Endodermal cell (in vitro differentiated cells): ENCODE measurements around the gene AGAP2. TPM values are rescaled to one million over a fixed set of nuclear protein-coding genes. Genes with fewer than 3 reads are reported as not detected.

ENCODE experiments used
- DNase-seq: peaks from one replicate; pipeline ENCODE4 v3.0.0-alpha.2; 2017
- H3K27ac ChIP-seq: 2 replicates; pipeline ENCODE4 v1.5.1; 2013; ENCODE audit warnings: mild to moderate bottlenecking, low read depth, low read length, moderate library complexity
- H3K27me3 ChIP-seq: 2 replicates; pipeline ENCODE4 v1.6.1; 2013; ENCODE audit warnings: mild to moderate bottlenecking, low read length, moderate library complexity; ENCODE audit not compliant: insufficient read depth, control insufficient read depth, poor library complexity, severe bottlenecking
- H3K36me3 ChIP-seq: 2 replicates; pipeline ENCODE4 v1.7.0; 2013; ENCODE audit warnings: mild to moderate bottlenecking, low read length, moderate library complexity; ENCODE audit not compliant: control insufficient read depth, insufficient read depth
- H3K4me1 ChIP-seq: one replicate; pipeline ENCODE4 v1.7.0; 2013; ENCODE audit warnings: low read length; ENCODE audit not compliant: control insufficient read depth, insufficient read depth
- H3K4me3 ChIP-seq: 2 replicates; pipeline ENCODE4 v1.5.1; 2013; ENCODE audit warnings: mild to moderate bottlenecking, low read length, moderate library complexity
- H3K9ac ChIP-seq: 2 replicates; pipeline ENCODE4 v1.6.1; 2013; ENCODE audit warnings: mild to moderate bottlenecking, low read length, moderate library complexity; ENCODE audit not compliant: poor library complexity, severe bottlenecking; ENCODE audit errors: extremely low read depth
- H3K9me3 ChIP-seq: 2 replicates; pipeline ENCODE4 v1.6.1; 2013; ENCODE audit warnings: mild to moderate bottlenecking, low read length, moderate library complexity; ENCODE audit not compliant: control insufficient read depth
- H3K27ac Mint-ChIP-seq: 2 replicates; pipeline ENCODE4 v1.8.0; 2020; ENCODE audit warnings: mixed read lengths
- H3K27me3 Mint-ChIP-seq: 2 replicates; pipeline ENCODE4 v1.8.0; 2021; ENCODE audit warnings: mild to moderate bottlenecking, mixed read lengths; ENCODE audit not compliant: insufficient read depth
- H3K36me3 Mint-ChIP-seq: 2 replicates; pipeline ENCODE4 v1.8.0; 2020; ENCODE audit warnings: low read depth, mixed read lengths
- H3K4me1 Mint-ChIP-seq: 2 replicates; pipeline ENCODE4 v1.8.0; 2020; ENCODE audit warnings: mixed read lengths
- H3K4me3 Mint-ChIP-seq: 2 replicates; pipeline ENCODE4 v1.8.0; 2020; ENCODE audit warnings: mild to moderate bottlenecking, moderate library complexity, mixed read lengths
- H3K9me3 Mint-ChIP-seq: 2 replicates; pipeline ENCODE4 v1.8.0; 2020; ENCODE audit warnings: mild to moderate bottlenecking, mixed read lengths
- CTCF ChIP-seq: fragments of 200-600 bp; sonication (generic); conservative IDR thresholded peaks from 2 replicates; pipeline ENCODE4 v1.5.0; 2021; ENCODE audit warnings: antibody characterized with exemption, mild to moderate bottlenecking
- WGBS, 2 experiments: methylation state at CpG; one replicate each; pipeline versions ENCODE4 v1.1.5 to v1.1.7; 2013; ENCODE audit warnings: missing lambda C conversion rate in 2 of 2, mixed read lengths in 1 of 2; ENCODE audit not compliant: insufficient coverage in 1 of 2, insufficient read length in 1 of 2; 5-methylcytosine and 5-hydroxymethylcytosine counted together
- total RNA-seq, 2 donors: library from RNA; stranded (reverse); fragmentation: NEBNext Ultra II Directional in 1 of 2; extraction: Animal tissue kit (Norgen Biotek cat#: 25700) in 1 of 2; gene quantifications; 2 replicates in 1 of 2; 3 replicates in 1 of 2; pipeline ENCODE4 v1.2.1, GENCODE V29; 2021

The AGAP2 gene
- total RNA-seq, 2 donors from 2014 or later, result 0.44 TPM; not detected in 1

- H3K27ac ChIP-seq, result no peak overlapping the region
- H3K9ac ChIP-seq, result no peak overlapping the region
- 20 to 39% methylated on average over 1 to 10 of the region's 10 CpGs for WGBS, 2 experiments
- peaks cover 86% of the 10 kb centered on the region for H3K27me3 Mint-ChIP-seq
- H3K4me1 Mint-ChIP-seq, result peaks cover 8% of the 10 kb centered on the region
- no peaks in the 10 kb centered on the region for H3K36me3 Mint-ChIP-seq
- H3K4me3 ChIP-seq, result no peak overlapping the region
- no peak overlapping the region for H3K4me3 Mint-ChIP-seq
- TF ChIP-seq CTCF, result no peak
- H3K4me1 ChIP-seq, result no peaks in the 10 kb centered on the region
- no peaks in the 10 kb centered on the region for H3K9me3 ChIP-seq
- no peaks in the 10 kb centered on the region for H3K36me3 ChIP-seq
- H3K27me3 ChIP-seq, result peaks cover 93% of the 10 kb centered on the region
- no peak overlapping the region for H3K27ac Mint-ChIP-seq
- no peak for DNase-seq
- H3K9me3 Mint-ChIP-seq, result peaks cover 3% of the 10 kb centered on the region
These were observed 1.5 kb upstream of the AGAP2 start for GRCh38 chr12:57739914-57740538.

- Histone ChIP-seq H3K27ac (no peak overlapping the region), H3K4me3 (no peak overlapping the region), H3K9ac (no peak overlapping the region), H3K4me1 (no peaks in the 10 kb centered on the region), H3K27me3 (peaks cover 99% of the 10 kb centered on the region), H3K36me3 (no peaks in the 10 kb centered on the region), H3K9me3 (no peaks in the 10 kb centered on the region)
- H3K27me3 Mint-ChIP-seq, result peaks cover 92% of the 10 kb centered on the region
- no peak overlapping the region for H3K27ac Mint-ChIP-seq
- no peaks in the 10 kb centered on the region for H3K36me3 Mint-ChIP-seq
- 21% methylated on average over 7 of the region's 7 CpGs; no CpG with 5 or more reads in 1 of the 2 experiments for WGBS, 2 experiments
- no peaks in the 10 kb centered on the region for H3K9me3 Mint-ChIP-seq
- H3K4me3 Mint-ChIP-seq, result peak overlapping the region; percentile 45
- DNase-seq, result no peak
- TF ChIP-seq CTCF, result no peak
- peaks cover 8% of the 10 kb centered on the region for H3K4me1 Mint-ChIP-seq
These were observed 845 bp upstream of the AGAP2 start for GRCh38 chr12:57739387-57739786.

- Mint-ChIP-seq H3K9me3 (no peaks in the 10 kb centered on the region), H3K27me3 (peaks cover 94% of the 10 kb centered on the region), H3K4me3 (peak overlapping the region; percentile 45), H3K4me1 (peaks cover 8% of the 10 kb centered on the region), H3K36me3 (no peaks in the 10 kb centered on the region), H3K27ac (no peak overlapping the region)
- Histone ChIP-seq H3K27ac (no peak overlapping the region), H3K9me3 (no peaks in the 10 kb centered on the region), H3K4me1 (no peaks in the 10 kb centered on the region), H3K27me3 (peaks cover 100% of the 10 kb centered on the region), H3K9ac (no peak overlapping the region), H3K36me3 (no peaks in the 10 kb centered on the region), H3K4me3 (no peak overlapping the region)
- TF ChIP-seq CTCF, result peak; percentile 57
- 0 to 1% methylated on average over 16 to 106 of the region's 110 CpGs for WGBS, 2 experiments
- peak; percentile 85 for DNase-seq
These were observed 778 bp downstream of the AGAP2 start for GRCh38 chr12:57737467-57738460.
